Stimulated activated CD4-positive, alpha-beta T cell treated with anti-CD3 and anti-CD28 coated beads, Interleukin-4, amount 100 ng/mL, for 24 hours (primary cell): Measurements from ENCODE around the gene YARS1.

Experiments
- DNase-seq: peaks from one replicate; pipeline ENCODE4 v3.0.0-alpha.2; 2020

YARS1 gene

DNA sequence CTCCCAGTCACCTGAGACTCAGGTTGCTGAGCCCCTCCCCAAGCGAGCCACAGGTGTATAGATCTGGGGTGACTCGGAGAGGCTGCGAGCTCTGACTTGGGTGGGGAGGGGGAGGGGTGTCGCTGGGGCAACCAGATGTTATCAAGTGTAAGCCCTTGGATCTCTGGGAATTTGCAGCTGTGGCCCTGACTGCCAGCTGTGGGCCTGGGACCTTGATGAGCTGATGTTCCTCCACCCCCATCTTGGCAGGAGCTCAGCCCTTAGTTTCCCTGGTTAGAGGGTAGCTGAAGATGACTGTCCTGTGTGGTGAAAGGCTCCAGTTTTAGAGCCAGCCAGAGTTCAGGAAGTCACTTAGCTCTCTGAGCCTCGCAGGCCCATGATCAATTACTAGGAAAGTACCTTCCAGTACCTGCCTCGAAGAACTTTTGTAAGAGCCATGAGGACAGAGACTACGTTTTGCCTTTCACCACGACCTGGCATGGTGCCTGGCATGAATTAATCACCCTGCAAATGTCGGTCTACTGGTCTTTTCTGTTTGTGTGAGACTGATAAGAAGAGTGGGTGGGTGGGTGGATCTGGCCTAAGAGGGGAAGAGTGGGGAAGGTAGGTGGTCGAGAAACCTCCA lies 55.8 kb downstream of the YARS1 start:
- DNase-seq, result peak; percentile 35

GRCh38 chr1:32759997-32760623 lies 57.0 kb downstream of the YARS1 start:
- DNase-seq, result no peak

GRCh38 chr1:32759521-32759981 lies 57.6 kb downstream of the YARS1 start:
- DNase-seq, result no peak

GRCh38 chr1:32758795-32759430 lies 58.2 kb downstream of the YARS1 start:
- no peak for DNase-seq

GRCh38 chr1:32758177-32758794 lies 58.9 kb downstream of the YARS1 start:
- no peak for DNase-seq

GRCh38 chr1:32757213-32757895 lies 59.8 kb downstream of the YARS1 start:
- no peak for DNase-seq

DNA sequence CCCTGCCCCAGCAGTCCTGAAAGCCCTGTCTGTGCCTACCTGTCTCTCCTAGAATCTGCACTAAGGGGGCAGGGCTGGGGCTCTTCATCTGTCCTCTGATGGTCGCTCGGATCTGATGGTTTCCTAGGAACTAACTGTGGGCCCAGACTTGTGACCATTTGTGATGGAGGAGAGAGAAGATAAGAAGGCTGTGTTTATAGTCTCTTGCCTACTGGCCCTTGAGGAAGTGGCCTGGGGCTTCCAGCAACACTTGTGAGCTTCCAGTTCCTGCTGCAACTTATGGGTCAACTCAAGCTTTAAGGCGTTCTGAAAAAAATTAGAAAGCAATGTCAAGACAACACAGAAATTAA lies 61.4 kb downstream of the YARS1 start:
- no peak for DNase-seq

GRCh38 chr1:32755098-32755809 lies 61.9 kb downstream of the YARS1 start:
- no peak for DNase-seq

GRCh38 chr1:32754317-32755097 lies 62.7 kb downstream of the YARS1 start:
- peak; percentile 68 for DNase-seq

DNA sequence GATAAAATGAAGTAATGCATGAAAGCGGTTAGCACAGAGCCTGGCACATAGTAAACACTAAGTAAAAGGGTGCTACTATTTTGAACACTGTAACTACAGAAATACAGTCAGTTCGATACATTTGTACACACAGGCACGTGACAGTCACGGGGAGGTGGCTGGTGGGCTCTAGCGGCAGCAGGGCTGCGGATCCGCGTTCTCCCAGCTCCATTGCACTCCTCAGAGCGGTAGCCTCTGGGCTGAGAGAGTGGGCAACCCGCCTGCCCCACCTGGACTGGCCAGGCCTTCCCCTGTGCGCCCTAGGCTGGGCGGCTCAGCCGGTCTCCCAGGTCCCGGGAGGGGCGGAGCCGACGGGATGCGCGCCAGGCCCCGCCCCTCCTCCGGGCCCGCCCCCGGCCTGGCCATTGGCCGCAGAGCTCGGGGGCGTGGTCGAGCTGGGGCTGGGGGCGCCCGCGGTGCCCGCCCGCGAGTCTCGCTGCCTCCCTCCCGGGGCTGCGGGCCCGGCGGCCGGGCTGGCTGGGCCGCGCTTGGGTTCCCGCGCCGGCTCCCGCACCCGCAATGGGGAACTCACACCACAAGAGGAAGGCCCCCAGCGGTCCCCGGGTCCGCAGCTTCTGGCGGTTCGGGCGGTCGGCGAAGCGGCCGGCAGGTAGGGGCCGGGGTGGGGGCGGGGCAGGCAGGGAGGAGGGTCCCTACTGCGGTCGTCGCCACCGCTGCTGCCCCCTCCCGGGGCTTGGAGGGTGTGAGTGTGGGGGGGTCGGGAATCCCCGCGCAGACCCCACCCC lies 63.4 kb downstream of the YARS1 start:
- DNase-seq, result peak; percentile 62

- no peak for DNase-seq
Measured at GRCh38 chr1:32749771-32750170, 67.4 kb downstream of the YARS1 start.

GRCh38 chr1:32749332-32749731 lies 67.8 kb downstream of the YARS1 start:
- DNase-seq, result no peak

DNA sequence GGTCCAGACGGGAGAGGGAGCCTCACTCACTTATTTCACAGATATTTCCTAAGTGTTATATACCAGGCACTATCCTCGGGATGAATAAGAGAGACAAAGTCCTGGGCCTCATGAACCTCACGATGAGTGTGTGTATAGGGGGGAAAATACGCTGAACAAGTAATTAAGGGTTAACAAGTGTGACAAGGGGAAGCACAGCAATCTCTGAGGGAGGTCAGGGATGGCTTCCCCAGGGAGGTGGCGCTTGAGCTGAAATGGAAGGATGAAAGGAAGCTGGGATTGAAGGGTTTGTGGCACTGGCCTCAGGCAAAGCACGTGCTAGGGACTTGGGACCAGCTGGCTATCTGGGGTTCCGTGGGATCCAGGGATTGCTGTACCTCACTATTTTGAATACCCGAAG lies 68.2 kb downstream of the YARS1 start:
- DNase-seq, result no peak

DNA sequence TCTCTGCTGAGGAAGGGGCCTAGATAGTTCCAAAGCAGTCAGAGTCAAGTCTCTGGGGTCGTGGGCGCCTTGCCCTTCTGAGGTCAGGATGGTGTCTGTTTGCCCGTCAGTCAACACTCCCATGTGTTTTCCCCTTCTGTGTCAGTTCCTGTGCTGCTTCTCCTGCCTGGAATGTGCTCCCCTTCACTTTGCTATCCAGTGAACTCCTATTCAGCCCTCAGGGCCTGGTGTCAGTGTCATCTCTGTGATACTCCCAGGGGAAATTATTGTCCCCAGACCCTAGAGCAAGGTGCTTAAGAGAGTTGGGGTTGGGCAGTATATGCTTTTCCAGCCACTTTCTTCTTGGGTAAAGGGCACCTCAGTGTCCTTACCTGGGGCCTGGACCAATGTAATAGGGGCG lies 68.8 kb downstream of the YARS1 start:
- DNase-seq, result no peak

DNA sequence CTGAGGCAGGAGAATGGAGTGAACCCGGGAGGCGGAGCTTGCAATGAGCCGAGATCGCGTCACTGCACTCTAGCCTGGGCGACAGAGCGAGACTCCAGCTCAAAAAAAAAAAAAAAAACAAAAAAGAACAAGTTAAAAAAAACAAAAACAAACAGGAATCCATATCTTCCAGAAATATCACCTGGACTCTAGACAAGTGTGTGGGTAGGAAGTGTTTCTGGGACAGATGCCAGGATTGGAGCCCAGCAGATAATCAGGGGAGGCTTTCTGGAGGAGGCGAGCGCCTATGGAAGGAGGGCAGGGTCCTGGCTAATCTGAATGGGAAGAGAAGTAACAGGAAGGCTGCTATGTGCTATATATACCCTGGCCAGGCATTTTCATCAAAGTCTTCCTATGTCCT lies 71.0 kb downstream of the YARS1 start:
- DNase-seq, result no peak

DNA sequence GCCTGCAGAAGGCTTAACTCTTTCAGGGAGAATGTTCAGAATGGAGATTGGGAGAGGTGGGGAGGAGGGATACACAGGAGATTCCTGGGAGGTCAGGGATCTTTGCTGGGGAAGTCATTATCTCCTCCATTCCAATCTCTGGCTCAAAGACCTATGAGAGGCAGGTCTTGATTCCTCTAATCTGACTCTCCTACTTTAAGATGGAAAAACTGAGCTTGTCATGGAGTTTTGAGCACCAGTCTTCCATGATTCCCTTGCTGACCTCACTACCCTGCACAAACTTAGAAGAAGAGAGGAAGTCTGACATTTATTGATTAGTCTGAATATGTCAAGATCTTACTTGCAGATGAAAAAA lies 73.1 kb downstream of the YARS1 start:
- DNase-seq, result no peak

GRCh38 chr1:32743380-32744070 lies 73.6 kb downstream of the YARS1 start:
- no peak for DNase-seq

GRCh38 chr1:32742956-32743355 lies 74.2 kb downstream of the YARS1 start:
- no peak for DNase-seq

- DNase-seq, result no peak
Measured at GRCh38 chr1:32742199-32742947, 74.8 kb downstream of the YARS1 start.
